Middle frontal gyrus (tissue), 1 donor: Measurements from ENCODE around the gene VWA8.
"Not testable (repeated sequence)": the region's sequence is repeated elsewhere in the genome, so short reads cannot be mapped to it uniquely, and the experiment has no call there.

Experiments used
- DNase-seq: peaks from one replicate; pipeline ENCODE4 v3.0.0-alpha.2; 2015; ENCODE audit warnings: low spot score; ENCODE audit errors: extremely low spot score

The VWA8 gene

GRCh38 chr13:41648314-41648935 lies 312.5 kb downstream of the VWA8 start:
- DNase-seq: no peak

GRCh38 chr13:41647699-41648313 lies 313.1 kb downstream of the VWA8 start:
- DNase-seq: not testable (repeated sequence)

GRCh38 chr13:41645331-41645730 lies 315.6 kb downstream of the VWA8 start:
- DNase-seq: no peak

GRCh38 chr13:41644742-41645141 lies 316.2 kb downstream of the VWA8 start:
- no peak for DNase-seq

- no peak for DNase-seq
Measured at GRCh38 chr13:41643507-41643906, 317.4 kb downstream of the VWA8 start.

- DNase-seq: no peak
Measured at GRCh38 chr13:41641961-41642360, 318.9 kb downstream of the VWA8 start.

- DNase-seq: no peak
Measured at GRCh38 chr13:41641429-41641828, 319.5 kb downstream of the VWA8 start.

- no peak for DNase-seq
Measured at GRCh38 chr13:41639955-41640780, 320.7 kb downstream of the VWA8 start.

- DNase-seq: no peak
Measured at GRCh38 chr13:41639237-41639904, 321.5 kb downstream of the VWA8 start.

GRCh38 chr13:41637586-41637985 lies 323.3 kb downstream of the VWA8 start:
- no peak for DNase-seq

- DNase-seq: not testable (repeated sequence)
Measured at GRCh38 chr13:41637032-41637431, 323.9 kb downstream of the VWA8 start.

- not testable (repeated sequence) for DNase-seq
Measured at GRCh38 chr13:41636590-41636989, 324.3 kb downstream of the VWA8 start.

- no peak for DNase-seq
Measured at GRCh38 chr13:41634407-41634806, 326.5 kb downstream of the VWA8 start.

GRCh38 chr13:41633776-41634175 lies 327.1 kb downstream of the VWA8 start:
- DNase-seq: no peak

- no peak for DNase-seq
Measured at GRCh38 chr13:41631296-41631965, 329.5 kb downstream of the VWA8 start.

- no peak for DNase-seq
Measured at GRCh38 chr13:41627425-41627824, 333.5 kb downstream of the VWA8 start.

GRCh38 chr13:41624041-41624440 lies 336.9 kb downstream of the VWA8 start:
- DNase-seq: no peak

GRCh38 chr13:41622432-41623429 lies 338.2 kb downstream of the VWA8 start:
- DNase-seq: no peak

- DNase-seq: no peak
Measured at GRCh38 chr13:41621716-41622431, 339.0 kb downstream of the VWA8 start.
